GM12878 (cell line): ENCODE results near the gene CENPP. TPM values are rescaled to one million over a fixed set of nuclear protein-coding genes. Genes with fewer than 3 reads are reported as not detected.

Experiments used
- ATF7 ChIP-seq: fragments of 450-650 bp; IDR thresholded peaks from 2 replicates; pipeline ENCODE4 v1.6.1; 2016; ENCODE audit warnings: low read depth, mild to moderate bottlenecking
- CHD2 ChIP-seq: IDR thresholded peaks from 2 replicates; pipeline ENCODE4 v1.6.1; 2011; ENCODE audit warnings: low read depth, low read length, improper control_type of control experiment, borderline replicate concordance
- CTCF ChIP-seq, 3 experiments: IDR thresholded peaks in 2 of 3; conservative IDR thresholded peaks in 1 of 3; 2 replicates each; pipeline ENCODE4 v1.5.1; 2011; ENCODE audit warnings: low read depth in 3 of 3, low read length in 3 of 3, mild to moderate bottlenecking in 3 of 3, control low read depth in 2 of 3, moderate library complexity in 2 of 3, inconsistent platforms in 1 of 3, mixed read lengths in 1 of 3; ENCODE audit not compliant: control insufficient read depth in 2 of 3, insufficient read depth in 1 of 3; ENCODE audit errors: extremely low read depth in 1 of 3
- CUX1 ChIP-seq: IDR thresholded peaks from 2 replicates; pipeline ENCODE4 v1.6.1; 2012; ENCODE audit warnings: improper control_type of control experiment, low read depth, low read length; ENCODE audit not compliant: insufficient replicate concordance
- EZH2 ChIP-seq: IDR thresholded peaks from 2 replicates; pipeline ENCODE4 v1.6.1; 2012; ENCODE audit warnings: low read depth, mild to moderate bottlenecking, control low read depth, inconsistent platforms, low read length, borderline replicate concordance; ENCODE audit not compliant: control insufficient read depth
- HDAC2 ChIP-seq: fragments of 200-600 bp; sonication (generic); IDR thresholded peaks from 2 replicates; pipeline ENCODE4 v1.6.1; 2017
- IKZF1 ChIP-seq: fragments of 450-650 bp; conservative IDR thresholded peaks from 2 replicates; pipeline ENCODE4 v1.6.1; 2017; ENCODE audit warnings: antibody characterized with exemption, mild to moderate bottlenecking
- IKZF2 ChIP-seq, 2 experiments: fragments of 450-650 bp; IDR thresholded peaks; 2 replicates each; pipeline ENCODE4 v1.6.1; 2017; ENCODE audit warnings: mild to moderate bottlenecking in 2 of 2, moderate library complexity in 2 of 2
- IRF4 ChIP-seq: IDR thresholded peaks from 2 replicates; pipeline ENCODE4 v1.6.1; 2011; ENCODE audit warnings: low read depth, low read length
- NBN ChIP-seq: fragments of 450-650 bp; IDR thresholded peaks from 2 replicates; pipeline ENCODE4 v1.6.1; 2016
- NFYB ChIP-seq: IDR thresholded peaks from 2 replicates; pipeline ENCODE4 v1.6.1; 2011; ENCODE audit warnings: low read depth, mild to moderate bottlenecking, low read length, improper control_type of control experiment, moderate library complexity; ENCODE audit not compliant: insufficient read depth
- NKRF ChIP-seq: fragments of 450-650 bp; conservative IDR thresholded peaks from 2 replicates; pipeline ENCODE4 v1.6.1; 2017; ENCODE audit warnings: mild to moderate bottlenecking, moderate library complexity
- PAX8 ChIP-seq: fragments of 450-650 bp; IDR thresholded peaks from 2 replicates; pipeline ENCODE4 v1.6.1; 2017; ENCODE audit warnings: mild to moderate bottlenecking, moderate library complexity
- PML ChIP-seq: IDR thresholded peaks from 2 replicates; pipeline ENCODE4 v1.6.1; 2012; ENCODE audit warnings: low read length, inconsistent platforms
- POU2F2 ChIP-seq: IDR thresholded peaks from 3 replicates; pipeline ENCODE4 v1.6.1; 2011; ENCODE audit warnings: low read depth, mild to moderate bottlenecking, low read length, borderline replicate concordance
- SP1 ChIP-seq: IDR thresholded peaks from one replicate; pipeline ENCODE4 v1.6.1; 2011; ENCODE audit warnings: low read depth, low read length
- ZNF207 ChIP-seq: fragments of 450-650 bp; IDR thresholded peaks from 2 replicates; pipeline ENCODE4 v1.6.1; 2014; ENCODE audit warnings: antibody characterized with exemption, mild to moderate bottlenecking, borderline replicate concordance
- ZNF24 ChIP-seq: fragments of 450-650 bp; IDR thresholded peaks from 2 replicates; pipeline ENCODE4 v1.6.1; 2017; ENCODE audit warnings: antibody characterized with exemption, mild to moderate bottlenecking
- ZNF592 ChIP-seq: fragments of 450-650 bp; IDR thresholded peaks from 2 replicates; pipeline ENCODE4 v1.6.1; 2017; ENCODE audit warnings: mild to moderate bottlenecking, moderate library complexity
- polyA plus RNA-seq, 11 experiments: library from polyadenylated mRNA; depleted of rRNA in 4 of 11; unstranded in 6 of 11; stranded (reverse) in 5 of 11; fragments of >200 nt; fragmentation: Nextera tagmentation in 4 of 11; fragmentation: Illumina TruSeq in 1 of 11; extraction: Ambion mirVana in 4 of 11; extraction: Trizol in 1 of 11; gene quantifications; 1 replicate in 1 of 11; 2 replicates in 10 of 11; pipeline versions ENCODE4 v1.2.1 to v1.2.3, GENCODE V29; 2011 to 2016; ENCODE audit warnings: inconsistent platforms in 2 of 11, missing spikeins in 2 of 11, low read depth in 1 of 11
- total RNA-seq, 4 experiments: library from RNA; depleted of rRNA in 3 of 4; stranded (reverse); fragments of >200 nt in 3 of 4; fragmentation: Illumina TruSeq in 1 of 4; extraction: Trizol in 1 of 4; gene quantifications; 2 replicates each; pipeline versions ENCODE4 v1.2.1 to v1.2.3, GENCODE V29; 2013 to 2021

CENPP gene
- total and polyA plus RNA-seq, 10 of the 15 experiments (the other 5 are each of a cell fraction or from before 2014, with no cell fraction given) = 9.4 to 31.4 (median 19.8) TPM

- no peak for TF ChIP-seq IKZF1
- TF ChIP-seq ATF7 = no peak
- no peak for TF ChIP-seq NBN
- no peak for TF ChIP-seq PML
- TF ChIP-seq ZNF24 = no peak
- TF ChIP-seq ZNF592 = no peak
- no peak for TF ChIP-seq IKZF2 (IDR thresholded peaks at IDR 0.05)
- no peak for TF ChIP-seq SP1
- no peak for TF ChIP-seq CTCF (IDR thresholded peaks at IDR 0.05 in 2 of 3, conservative IDR thresholded peaks at IDR 0.05 in 1 of 3; ENCODE audit: control insufficient read depth in 2 of 3, extremely low read depth in 1 of 3, insufficient read depth in 1 of 3, low read depth in 3 of 3, low read length in 3 of 3)
- TF ChIP-seq ZNF207 = no peak
- TF ChIP-seq NKRF = peak; percentile 100
- TF ChIP-seq POU2F2 = no peak
- no peak for TF ChIP-seq NFYB
- no peak for TF ChIP-seq CUX1
- 0 out of 2 replicates have a peak, but pooled peaks have one; percentile 42 for TF ChIP-seq IRF4
- no peak for TF ChIP-seq HDAC2
- TF ChIP-seq PAX8 = no peak
- no peak for TF ChIP-seq EZH2
- no peak for TF ChIP-seq CHD2
These were observed 293 bp downstream of the CENPP start (continued) for GRCh38 chr9:92325991-92326500.
